HCT116 (cell line): Measurements from ENCODE around the gene SRP19.

Source experiments
- ATF3 ChIP-seq: IDR thresholded peaks from 2 replicates; pipeline ENCODE4 v1.6.1; 2012
- CBX3 ChIP-seq: IDR thresholded peaks from 2 replicates; pipeline ENCODE4 v1.6.1; 2012; ENCODE audit warnings: low read depth
- CTCF ChIP-seq, 3 experiments: fragments of 200-600 bp in 1 of 3; sonication (generic) in 1 of 3; IDR thresholded peaks in 2 of 3; conservative IDR thresholded peaks in 1 of 3; 2 replicates each; pipeline ENCODE4 v1.5.1; 2012 to 2017; ENCODE audit warnings: low read depth in 2 of 3, low read length in 2 of 3, antibody characterized with exemption in 1 of 3, borderline replicate concordance in 1 of 3, control low read depth in 1 of 3, mild to moderate bottlenecking in 1 of 3, mixed read lengths in 1 of 3, mixed run types in 1 of 3, moderate library complexity in 1 of 3; ENCODE audit not compliant: insufficient read depth in 1 of 3
- POLR2A ChIP-seq: IDR thresholded peaks from 2 replicates; pipeline ENCODE4 v1.7.0; 2011; ENCODE audit warnings: borderline replicate concordance; ENCODE audit not compliant: insufficient read depth, insufficient read length; ENCODE audit errors: extremely low read depth
- ZBTB33 ChIP-seq: IDR thresholded peaks from 2 replicates; pipeline ENCODE4 v1.6.1; 2011; ENCODE audit warnings: mild to moderate bottlenecking, low read length, moderate library complexity; ENCODE audit not compliant: insufficient replicate concordance; ENCODE audit errors: extremely low read depth
- ZFX ChIP-seq: fragments of 450-650 bp; IDR thresholded peaks from 2 replicates; pipeline ENCODE4 v1.6.1; 2017

GRCh38 chr5:112886975-112887374 is 25.9 kb downstream of the SRP19 start:
- TF ChIP-seq ZBTB33 (no peak), CTCF (IDR thresholded peaks at IDR 0.05 in 2 of 3, conservative IDR thresholded peaks at IDR 0.05 in 1 of 3; ENCODE audit: borderline replicate concordance in 1 of 3, insufficient read depth in 1 of 3, low read depth in 2 of 3, low read length in 2 of 3) (no peak), ATF3 (no peak), ZFX (no peak), POLR2A (no peak), CBX3 (no peak)
